PC-9 (cell line): ENCODE data around the gene RAB3C. TPM values are rescaled to one million over a fixed set of nuclear protein-coding genes. Genes with fewer than 3 reads are reported as not detected.

Experiments
- BruUV-seq: library from RNA; stranded (reverse); fragments of 400-500 nt; replicated peaks from 2 replicates; lab custom pipeline; 2021; lab: Mats Ljungman, UMichigan
- CTCF ChIA-PET: fragments of 300-600 bp; sonication (Branson Sonifier 250); formaldehyde crosslinking; loops from one replicate; lab custom pipeline; 2022; ENCODE audit warnings: antibody characterized with exemption; lab: Charles Lee
- POLR2A ChIA-PET: fragments of 300-600 bp; sonication (Branson Sonifier 250); formaldehyde crosslinking; loops from one replicate; lab custom pipeline; 2022; ENCODE audit warnings: antibody characterized with exemption; ENCODE audit not compliant: unreplicated experiment; lab: Charles Lee
- DNase-seq, 2 experiments: peaks; one replicate each; pipeline versions ENCODE4 v3.0.0 to v3.0.0-alpha.2; 2015 to 2022; ENCODE audit warnings: mixed read lengths in 1 of 2
- H2AFZ ChIP-seq: fragments of 200-600 bp; sonication (generic); 2 replicates; pipeline ENCODE4 v1.8.1; 2017; ENCODE audit warnings: antibody characterized with exemption
- H3F3A ChIP-seq: fragments of 200-600 bp; sonication (generic); 2 replicates; pipeline ENCODE4 v1.8.1; 2017; ENCODE audit warnings: antibody characterized with exemption, mild to moderate bottlenecking, low read depth; ENCODE audit not compliant: insufficient read depth
- H3K27ac ChIP-seq: fragments of 200-600 bp; sonication (generic); 2 replicates; pipeline ENCODE4 v1.6.1; 2016; ENCODE audit warnings: mixed run types
- H3K27me3 ChIP-seq: fragments of 200-600 bp; sonication (generic); 2 replicates; pipeline ENCODE4 v1.6.1; 2016; ENCODE audit warnings: low read depth, mixed run types; ENCODE audit not compliant: insufficient read depth
- H3K36me3 ChIP-seq: fragments of 200-600 bp; sonication (generic); 2 replicates; pipeline ENCODE4 v1.6.1; 2016; ENCODE audit warnings: low read depth, mixed run types
- H3K4me1 ChIP-seq: fragments of 200-600 bp; sonication (generic); replicated peaks from 2 replicates; pipeline ENCODE4 v1.6.1; 2016; ENCODE audit warnings: mixed run types; ENCODE audit not compliant: insufficient read depth
- H3K4me2 ChIP-seq: fragments of 200-600 bp; sonication (generic); 2 replicates; pipeline ENCODE4 v1.6.1; 2017; ENCODE audit warnings: mixed run types
- H3K4me3 ChIP-seq: fragments of 200-600 bp; sonication (generic); 2 replicates; pipeline ENCODE4 v1.6.1; 2016; ENCODE audit warnings: mixed run types
- H3K79me2 ChIP-seq: fragments of 200-600 bp; sonication (generic); 2 replicates; pipeline ENCODE4 v1.6.1; 2017; ENCODE audit warnings: low read depth, mixed run types
- H3K9me2 ChIP-seq: fragments of 200-600 bp; sonication (generic); 2 replicates; pipeline ENCODE4 v1.8.1; 2017; ENCODE audit warnings: mild to moderate bottlenecking; ENCODE audit not compliant: insufficient read depth
- H3K9me3 ChIP-seq: fragments of 200-600 bp; sonication (generic); 2 replicates; pipeline ENCODE4 v1.8.1; 2016; ENCODE audit warnings: low read depth; ENCODE audit not compliant: insufficient read depth
- H4K20me1 ChIP-seq: fragments of 200-600 bp; sonication (generic); 2 replicates; pipeline ENCODE4 v1.8.1; 2017; ENCODE audit not compliant: insufficient read depth
- EZH2 ChIP-seq: fragments of 200-600 bp; sonication (generic); IDR thresholded peaks from 2 replicates; pipeline ENCODE4 v1.8.0; 2017; ENCODE audit warnings: antibody characterized with exemption, low read depth
- intact Hi-C: fragments of 100-400 bp; cut with micrococcal nuclease; formaldehyde crosslinking; loops from one replicate; pipeline ENCODE4 v1.10.0; 2022; ENCODE audit not compliant: unreplicated experiment
- total RNA-seq: library from RNA; stranded (reverse); gene quantifications from 2 replicates; pipeline ENCODE4 v1.2.3, GENCODE V29; 2021
- TF ChIP-seq, protein P1 (sequence below): fragments of 200-600 bp; sonication (generic); conservative IDR thresholded peaks from 2 replicates; pipeline ENCODE4 v1.6.1; 2017; ENCODE audit warnings: mixed run types, antibody characterized with exemption, mild to moderate bottlenecking, moderate library complexity

Gene RAB3C
- total RNA-seq, 1 experiment from 2014 or later: not detected

DNA sequence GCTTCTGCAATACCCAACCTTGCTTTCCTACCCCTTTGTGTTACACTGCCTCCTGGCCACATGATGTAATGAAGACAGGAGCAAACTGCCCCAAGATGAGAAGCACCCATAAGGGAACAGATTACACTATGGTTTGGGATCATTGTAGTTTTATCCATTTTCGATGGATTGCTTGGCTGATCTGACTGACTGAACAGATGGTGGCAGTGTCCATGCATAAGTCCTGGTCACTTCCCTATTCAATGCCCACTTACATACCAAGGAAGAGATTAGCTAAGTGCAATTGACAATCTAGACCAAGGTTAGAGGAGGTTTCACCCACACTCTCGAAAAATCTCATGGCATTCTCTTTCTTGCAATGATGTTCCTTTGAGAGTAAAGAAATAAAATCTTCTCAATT, 319.9 kb downstream of the RAB3C start:
- Histone ChIP-seq H3K4me3 (no peak overlapping the region), H3K27ac (no peak overlapping the region), H3K27me3 (no peaks in the 10 kb centered on the region), H3K79me2 (no peaks in the 10 kb centered on the region), H3K4me1 (no peaks in the 10 kb centered on the region), H3F3A (no peaks in the 10 kb centered on the region), H3K9me3 (no peaks in the 10 kb centered on the region), H4K20me1 (no peaks in the 10 kb centered on the region), H3K4me2 (no peak overlapping the region), H3K9me2 (no peaks in the 10 kb centered on the region), H2AFZ (no peak overlapping the region), H3K36me3 (no peaks in the 10 kb centered on the region)
- TF ChIP-seq EZH2: no peak
- TF ChIP-seq, protein P1, sequence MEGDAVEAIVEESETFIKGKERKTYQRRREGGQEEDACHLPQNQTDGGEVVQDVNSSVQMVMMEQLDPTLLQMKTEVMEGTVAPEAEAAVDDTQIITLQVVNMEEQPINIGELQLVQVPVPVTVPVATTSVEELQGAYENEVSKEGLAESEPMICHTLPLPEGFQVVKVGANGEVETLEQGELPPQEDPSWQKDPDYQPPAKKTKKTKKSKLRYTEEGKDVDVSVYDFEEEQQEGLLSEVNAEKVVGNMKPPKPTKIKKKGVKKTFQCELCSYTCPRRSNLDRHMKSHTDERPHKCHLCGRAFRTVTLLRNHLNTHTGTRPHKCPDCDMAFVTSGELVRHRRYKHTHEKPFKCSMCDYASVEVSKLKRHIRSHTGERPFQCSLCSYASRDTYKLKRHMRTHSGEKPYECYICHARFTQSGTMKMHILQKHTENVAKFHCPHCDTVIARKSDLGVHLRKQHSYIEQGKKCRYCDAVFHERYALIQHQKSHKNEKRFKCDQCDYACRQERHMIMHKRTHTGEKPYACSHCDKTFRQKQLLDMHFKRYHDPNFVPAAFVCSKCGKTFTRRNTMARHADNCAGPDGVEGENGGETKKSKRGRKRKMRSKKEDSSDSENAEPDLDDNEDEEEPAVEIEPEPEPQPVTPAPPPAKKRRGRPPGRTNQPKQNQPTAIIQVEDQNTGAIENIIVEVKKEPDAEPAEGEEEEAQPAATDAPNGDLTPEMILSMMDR: no peak; the same call in 1 of the 2 replicates
- CTCF ChIA-PET: no interaction called here
- intact Hi-C loops: no loop called here
- POLR2A ChIA-PET: no interaction called here
- no TSS peak for BruUV-seq
- DNase-seq: no peak

DNA sequence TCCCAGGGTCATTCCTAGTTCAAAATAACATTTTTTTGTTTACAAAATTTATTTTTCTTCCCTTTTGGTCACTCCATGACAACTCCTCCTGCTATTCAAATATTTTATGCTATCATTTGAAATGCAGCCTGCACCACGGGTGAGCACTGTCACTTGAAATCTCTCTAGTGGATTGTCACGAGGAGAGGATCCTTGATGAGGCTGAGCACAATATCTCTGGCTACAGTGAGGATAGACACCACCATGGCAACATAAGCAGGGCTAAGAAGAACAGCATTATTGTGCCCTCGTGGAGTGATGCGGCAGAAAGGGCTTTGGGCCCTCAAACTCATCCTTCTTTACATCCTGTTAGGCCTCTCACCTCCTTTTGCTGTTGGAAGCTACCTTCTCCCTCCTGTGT, 321.9 kb downstream of the RAB3C start:
- no peak for DNase-seq
- POLR2A ChIA-PET: no interaction called here
- TF ChIP-seq EZH2: no peak
- TF ChIP-seq, protein P1: no peak
- Histone ChIP-seq H3K4me3 (no peak overlapping the region), H3F3A (no peaks in the 10 kb centered on the region), H3K9me3 (no peaks in the 10 kb centered on the region), H3K27me3 (no peaks in the 10 kb centered on the region), H3K4me1 (no peaks in the 10 kb centered on the region), H3K9me2 (no peaks in the 10 kb centered on the region), H2AFZ (peak overlapping the region; percentile 37; the same call in 1 of the 2 replicates), H3K79me2 (no peaks in the 10 kb centered on the region), H3K27ac (no peak overlapping the region), H3K4me2 (no peak overlapping the region), H3K36me3 (no peaks in the 10 kb centered on the region), H4K20me1 (no peaks in the 10 kb centered on the region)
- intact Hi-C loops: no loop called here
- CTCF ChIA-PET: no interaction called here
- BruUV-seq: no TSS peak

DNA sequence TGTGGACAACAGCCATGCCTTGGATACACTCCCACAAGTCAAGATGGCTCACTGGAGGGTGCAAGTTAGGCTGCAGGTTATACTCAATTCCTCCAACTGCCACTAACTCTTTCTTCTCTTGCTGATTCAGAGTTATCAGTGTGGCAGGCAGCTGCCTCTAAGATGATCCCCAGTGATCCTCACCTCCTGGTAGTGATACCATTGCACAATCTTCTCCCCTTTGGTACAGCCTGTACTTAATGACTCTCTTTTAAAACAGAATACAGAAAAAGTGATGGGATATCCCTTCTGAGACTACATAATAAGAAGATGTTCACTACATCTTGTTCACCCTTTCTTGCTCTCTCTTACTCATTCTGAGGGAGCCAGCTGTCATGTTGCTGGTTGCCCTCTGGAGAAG, 323.1 kb downstream of the RAB3C start:
- Histone ChIP-seq H3K4me1 (no peaks in the 10 kb centered on the region), H3K27ac (no peak overlapping the region), H3K79me2 (no peaks in the 10 kb centered on the region), H3F3A (no peaks in the 10 kb centered on the region), H3K27me3 (no peaks in the 10 kb centered on the region), H3K9me3 (no peaks in the 10 kb centered on the region), H3K36me3 (no peaks in the 10 kb centered on the region), H4K20me1 (no peaks in the 10 kb centered on the region), H3K4me2 (no peak overlapping the region), H3K9me2 (no peaks in the 10 kb centered on the region), H3K4me3 (no peak overlapping the region), H2AFZ (no peak overlapping the region)
- no TSS peak for BruUV-seq
- intact Hi-C loops: no loop called here
- TF ChIP-seq EZH2: no peak
- TF ChIP-seq, protein P1: no peak
- CTCF ChIA-PET: no interaction called here
- POLR2A ChIA-PET: no interaction called here
- no peak for DNase-seq

Other genes starting within 250 kb of the RAB3C start
- 508 and 615 TPM in 2 replicates for gene PLK2, start 123.0 kb upstream of the RAB3C start, total RNA-seq
- not detected in 2 replicates for gene GAPT, start 91.6 kb upstream of the RAB3C start, total RNA-seq